Thyroid gland (tissue), 4 donors: ENCODE measurements around the gene SLC23A2. TPM values are rescaled to one million over a fixed set of nuclear protein-coding genes. Genes with fewer than 3 reads are reported as not detected.
"Not testable (repeated sequence)": the region's sequence is repeated elsewhere in the genome, so short reads cannot be mapped to it uniquely, and the experiment has no call there.

Experiments used
- DNase-seq, 2 donors: peaks; one replicate each; pipeline ENCODE4 v3.0.0-alpha.2; 2019
- H3K27ac ChIP-seq, 3 donors: fragments of 200-600 bp; sonication (generic); 1 replicate in 2 of 3; 2 replicates in 1 of 3; pipeline ENCODE4 v1.5.1; 2016 to 2019; ENCODE audit warnings: mild to moderate bottlenecking in 1 of 3, moderate library complexity in 1 of 3
- H3K27me3 ChIP-seq: fragments of 200-600 bp; sonication (generic); one replicate; pipeline ENCODE4 v1.5.1; 2019
- H3K36me3 ChIP-seq, 2 donors: fragments of 200-600 bp; sonication (generic); one replicate each; pipeline ENCODE4 v1.5.1; 2016 to 2019
- H3K4me1 ChIP-seq, 2 donors: fragments of 200-600 bp; sonication (generic); one replicate each; pipeline ENCODE4 v1.5.1; 2017 to 2019
- H3K4me3 ChIP-seq, 3 donors: fragments of 200-600 bp; sonication (generic); replicated peaks in 1 of 3; 1 replicate in 2 of 3; 2 replicates in 1 of 3; pipeline ENCODE4 v1.5.1; 2016; ENCODE audit warnings: mild to moderate bottlenecking in 1 of 3
- H3K9me3 ChIP-seq: fragments of 200-600 bp; sonication (generic); one replicate; pipeline ENCODE4 v1.5.1; 2017
- POLR2A ChIP-seq, 2 donors: fragments of 450-650 bp; IDR thresholded peaks; one replicate each; pipeline ENCODE4 v1.6.1; 2017; ENCODE audit warnings: antibody characterized with exemption in 2 of 2, mild to moderate bottlenecking in 2 of 2, moderate library complexity in 1 of 2
- WGBS, 2 donors: methylation state at CpG; one replicate each; pipeline ENCODE4 v1.1.5; 2017; 5-methylcytosine and 5-hydroxymethylcytosine counted together
- intact Hi-C: fragments of 100-400 bp; cut with DNase I; formaldehyde crosslinking; loops from one replicate; pipeline ENCODE4 v1.15.1; 2023
- total RNA-seq, 4 donors: library from RNA; depleted of rRNA; stranded (reverse); fragments of >200 nt; gene quantifications; one replicate each; pipeline ENCODE4 v1.2.3, GENCODE V29; 2016
- TF ChIP-seq, protein P1 (sequence below), 6 experiments: fragments of 200-600 bp in 3 of 6; fragments of 450-650 bp in 3 of 6; sonication (generic) in 3 of 6; IDR thresholded peaks; one replicate each; pipeline ENCODE4 v1.5.1; 2016 to 2019; ENCODE audit warnings: antibody characterized with exemption in 6 of 6, mild to moderate bottlenecking in 2 of 6, inconsistent platforms in 1 of 6, moderate library complexity in 1 of 6

Gene SLC23A2
- total RNA-seq, 4 donors from 2014 or later: 36.3 to 67.1 (median 53.7) TPM

DNA sequence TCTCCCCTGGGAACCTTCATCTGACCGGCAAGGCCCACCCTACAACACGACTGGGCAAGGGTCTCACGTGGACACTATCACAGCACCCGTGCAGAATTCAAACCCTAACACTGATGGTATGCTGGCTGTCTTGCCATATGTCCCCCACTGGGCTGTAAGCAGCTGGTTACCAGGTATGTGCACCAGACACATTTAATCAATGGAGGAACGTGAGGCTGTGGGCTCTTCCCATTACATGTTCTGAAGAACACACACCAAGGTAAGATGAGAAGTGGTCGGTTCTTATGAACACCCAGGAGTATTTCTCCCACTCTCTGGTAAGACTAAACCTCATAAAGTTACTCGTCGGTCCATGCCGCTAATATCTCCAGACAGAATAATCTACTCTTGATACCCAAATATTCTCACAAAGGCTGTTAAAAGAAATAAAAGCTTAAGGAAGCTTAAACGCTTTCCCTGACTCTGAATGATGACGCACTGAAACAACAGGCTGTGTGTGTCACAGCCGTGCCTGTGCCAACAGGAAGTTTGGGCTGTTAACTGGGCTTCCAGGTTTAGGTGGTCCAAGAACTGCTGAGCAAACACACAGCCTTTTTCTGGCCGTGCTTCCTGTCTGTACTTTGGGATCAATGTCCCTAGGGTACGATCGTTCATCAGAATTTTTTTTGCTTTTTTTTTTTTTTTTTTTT lies 75.3 kb downstream of the SLC23A2 start:
- intact Hi-C loops: no loop called here
- H3K27me3 ChIP-seq: no peaks in the 10 kb centered on the region
- DNase-seq: peak; percentile 26 to 46
- no peak overlapping the region for H3K4me3 ChIP-seq
- WGBS, 2 donors: 67 to 77% methylated on average over 15 of the region's 15 CpGs
- H3K4me1 ChIP-seq: peaks cover 3 to 14% of the 10 kb centered on the region in 2 donors
- no peaks in the 10 kb centered on the region for H3K9me3 ChIP-seq
- TF ChIP-seq, protein P1, sequence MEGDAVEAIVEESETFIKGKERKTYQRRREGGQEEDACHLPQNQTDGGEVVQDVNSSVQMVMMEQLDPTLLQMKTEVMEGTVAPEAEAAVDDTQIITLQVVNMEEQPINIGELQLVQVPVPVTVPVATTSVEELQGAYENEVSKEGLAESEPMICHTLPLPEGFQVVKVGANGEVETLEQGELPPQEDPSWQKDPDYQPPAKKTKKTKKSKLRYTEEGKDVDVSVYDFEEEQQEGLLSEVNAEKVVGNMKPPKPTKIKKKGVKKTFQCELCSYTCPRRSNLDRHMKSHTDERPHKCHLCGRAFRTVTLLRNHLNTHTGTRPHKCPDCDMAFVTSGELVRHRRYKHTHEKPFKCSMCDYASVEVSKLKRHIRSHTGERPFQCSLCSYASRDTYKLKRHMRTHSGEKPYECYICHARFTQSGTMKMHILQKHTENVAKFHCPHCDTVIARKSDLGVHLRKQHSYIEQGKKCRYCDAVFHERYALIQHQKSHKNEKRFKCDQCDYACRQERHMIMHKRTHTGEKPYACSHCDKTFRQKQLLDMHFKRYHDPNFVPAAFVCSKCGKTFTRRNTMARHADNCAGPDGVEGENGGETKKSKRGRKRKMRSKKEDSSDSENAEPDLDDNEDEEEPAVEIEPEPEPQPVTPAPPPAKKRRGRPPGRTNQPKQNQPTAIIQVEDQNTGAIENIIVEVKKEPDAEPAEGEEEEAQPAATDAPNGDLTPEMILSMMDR (IDR thresholded peaks at IDR 0.05): no peak
- H3K27ac ChIP-seq: peak overlapping the region; percentile 7 to 70 (median 30)
- no peaks in the 10 kb centered on the region for H3K36me3 ChIP-seq

DNA sequence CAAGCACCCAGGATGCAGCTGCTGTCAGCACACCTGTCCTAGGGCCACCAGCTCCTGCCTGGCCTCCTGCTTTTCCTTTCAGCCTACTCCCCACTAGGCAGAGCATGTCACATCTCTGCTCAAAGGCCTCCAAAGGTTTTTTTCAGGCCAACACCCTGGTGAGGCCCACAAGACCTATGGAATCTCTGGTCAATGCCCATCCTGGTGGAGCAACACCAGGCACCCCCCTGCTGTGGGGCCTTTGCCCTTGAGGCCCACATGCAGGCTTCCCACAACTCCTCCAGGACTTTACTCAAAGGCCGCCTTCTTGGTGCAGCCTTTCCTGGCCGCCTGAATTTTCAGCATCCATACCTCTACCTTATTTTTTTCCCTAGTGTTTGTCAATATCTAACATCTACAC lies 76.9 kb downstream of the SLC23A2 start:
- Histone ChIP-seq H3K27me3 (no peaks in the 10 kb centered on the region), H3K27ac (no peak overlapping the region), H3K4me1 (peaks cover 3 to 16% of the 10 kb centered on the region in 2 donors), H3K36me3 (no peaks in the 10 kb centered on the region), H3K9me3 (no peaks in the 10 kb centered on the region), H3K4me3 (no peak overlapping the region)
- intact Hi-C loops: no loop called here
- DNase-seq: no peak
- WGBS, 2 donors: 98% methylated on average over 2 of the region's 2 CpGs
- TF ChIP-seq, protein P1 (IDR thresholded peaks at IDR 0.05): no peak
- no peak for TF ChIP-seq POLR2A (IDR thresholded peaks at IDR 0.05)

DNA sequence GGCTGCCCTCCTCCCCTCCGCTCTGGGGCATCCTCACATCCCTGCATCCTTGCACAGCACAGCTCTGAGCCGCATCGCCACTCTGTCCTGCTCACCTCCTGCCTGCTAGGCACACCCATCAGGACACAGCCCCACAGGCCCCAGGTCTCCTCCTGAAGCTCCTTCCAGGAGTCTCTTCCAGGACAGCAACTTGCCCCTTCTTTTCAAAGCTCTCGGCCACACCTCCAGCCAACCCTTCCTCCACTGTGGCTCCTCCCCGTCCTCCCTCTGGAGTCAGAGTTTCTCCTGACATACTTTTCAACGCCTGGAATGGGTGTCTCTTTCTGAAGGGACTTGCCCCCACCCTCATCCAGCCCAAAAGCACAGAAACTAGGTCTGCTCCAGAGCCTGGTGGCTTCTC lies 77.3 kb downstream of the SLC23A2 start:
- Histone ChIP-seq H3K9me3 (no peaks in the 10 kb centered on the region), H3K27ac (no peak overlapping the region), H3K36me3 (no peaks in the 10 kb centered on the region), H3K4me3 (no peak overlapping the region), H3K27me3 (no peaks in the 10 kb centered on the region), H3K4me1 (peaks cover 3 to 19% of the 10 kb centered on the region in 2 donors)
- intact Hi-C loops: no loop called here
- no peak for DNase-seq
- 90 to 92% methylated on average over 6 of the region's 6 CpGs for WGBS, 2 donors
- TF ChIP-seq, protein P1 (IDR thresholded peaks at IDR 0.05): no peak

DNA sequence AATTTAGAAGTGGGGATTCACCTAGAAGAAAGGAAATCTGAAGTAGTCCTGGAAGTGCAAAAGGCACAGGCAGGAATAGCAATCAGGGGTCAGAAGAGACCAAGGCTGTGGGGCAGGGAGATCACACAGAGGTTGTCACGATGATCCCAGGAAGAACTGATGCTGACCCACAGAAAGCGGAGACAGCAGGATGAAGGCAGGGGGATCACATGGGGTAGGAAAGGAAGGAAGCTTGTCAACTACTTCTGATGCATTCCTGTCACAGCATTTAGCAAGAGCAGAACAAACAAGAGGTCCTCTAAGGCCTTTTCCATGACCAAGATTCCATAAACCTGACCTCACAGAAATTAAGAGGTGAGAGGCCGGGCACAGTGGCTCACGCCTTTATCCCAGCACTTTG lies 79.1 kb downstream of the SLC23A2 start:
- peaks cover 17 to 34% of the 10 kb centered on the region in 2 donors for H3K4me1 ChIP-seq
- H3K36me3 ChIP-seq: no peaks in the 10 kb centered on the region
- DNase-seq: no peak
- intact Hi-C loops: no loop called here
- H3K4me3 ChIP-seq: no peak overlapping the region
- WGBS, 2 donors: 90% methylated on average over 4 of the region's 4 CpGs
- TF ChIP-seq, protein P1 (IDR thresholded peaks at IDR 0.05): no peak
- no peak for TF ChIP-seq POLR2A (IDR thresholded peaks at IDR 0.05)
- no peak overlapping the region for H3K27ac ChIP-seq
- no peaks in the 10 kb centered on the region for H3K9me3 ChIP-seq
- H3K27me3 ChIP-seq: no peaks in the 10 kb centered on the region

DNA sequence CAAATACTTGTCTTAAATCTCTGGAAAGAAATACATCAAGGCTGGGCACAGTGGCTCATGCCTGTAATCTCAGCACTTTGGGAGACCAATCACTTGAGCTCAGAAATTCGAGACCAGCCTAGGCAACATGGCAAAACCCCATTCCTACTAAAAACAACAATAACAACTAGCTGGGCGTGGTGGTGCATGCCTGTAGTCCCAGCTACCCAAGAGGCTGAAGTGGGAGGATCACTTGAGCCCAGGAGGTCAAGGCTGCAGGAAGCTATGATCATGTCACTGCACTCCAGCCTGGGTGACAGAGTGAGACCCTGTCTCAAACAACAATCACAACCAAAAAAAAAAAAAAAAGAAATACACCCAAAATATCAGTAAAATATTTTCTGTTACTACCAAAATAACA lies 80.0 kb downstream of the SLC23A2 start:
- H3K27me3 ChIP-seq, DNase-seq, H3K9me3 ChIP-seq, H3K27ac ChIP-seq, intact Hi-C loops, H3K4me3 ChIP-seq, H3K36me3 ChIP-seq: not testable (repeated sequence)
- 53 to 62% methylated on average over 2 of the region's 2 CpGs for WGBS, 2 donors
- H3K4me1 ChIP-seq: peaks cover 23 to 36% of the 10 kb centered on the region in 2 donors
